Measurements from ENCODE around the gene PPIA. TPM values are rescaled to one million over a fixed set of nuclear protein-coding genes. Genes with fewer than 3 reads are reported as not detected.

Gene PPIA
- total and polyA plus RNA-seq, 4 donors, result 1,416 to 5,113 (median 2,465) TPM

DNA sequence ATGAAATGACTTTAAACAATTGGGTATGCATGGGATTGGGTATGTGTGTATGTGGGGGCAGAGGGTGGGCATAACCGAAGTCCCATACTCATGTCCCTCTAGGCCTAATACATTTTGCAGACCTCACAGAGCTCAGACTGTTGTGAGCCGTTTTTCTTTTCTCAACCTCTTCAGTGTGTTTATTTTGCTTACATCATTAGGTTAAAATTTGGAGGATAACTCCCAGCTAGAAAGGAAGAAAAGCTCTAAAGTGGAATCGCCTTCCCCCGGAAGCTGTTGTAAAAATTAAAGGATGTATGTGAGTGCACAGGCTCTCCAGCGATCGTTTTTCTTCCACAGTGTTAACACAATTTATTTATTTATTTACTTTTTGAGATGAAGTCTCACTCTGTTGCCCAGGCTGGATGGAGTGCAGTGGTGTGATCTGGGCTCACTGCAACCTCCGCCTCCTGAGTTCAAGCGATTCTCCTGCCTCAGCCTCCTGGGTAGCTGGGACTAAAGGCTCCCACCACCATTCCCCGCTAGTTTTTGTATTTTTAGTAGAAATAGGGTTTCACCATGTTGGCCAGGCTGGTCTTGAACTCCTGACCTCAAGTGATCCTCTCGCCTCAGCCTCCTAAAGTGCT, 52.9 kb downstream of the PPIA start:
- Histone ChIP-seq H3K27me3 (ENCODE audit: control insufficient read depth in 3 of 3, insufficient read depth in 3 of 3, low read length in 2 of 3) (no peaks in the 10 kb centered on the region), H3K4me3 (no peak overlapping the region), H3K9me3 (ENCODE audit: control insufficient read depth in 4 of 4, insufficient read depth in 3 of 4, low read length in 3 of 4) (no peaks in the 10 kb centered on the region), H3K36me3 (ENCODE audit: control insufficient read depth in 4 of 4, insufficient read depth in 4 of 4, low read length in 4 of 4) (peaks cover 0 to 4% (median 0%) of the 10 kb centered on the region in 4 donors), H3K4me1 (ENCODE audit: control insufficient read depth in 5 of 5, insufficient read depth in 5 of 5, low read length in 5 of 5) (peaks cover 0 to 24% (median 4%) of the 10 kb centered on the region in 5 donors), H3K27ac (ENCODE audit: low read depth in 1 of 2, low read length in 1 of 2) (no peak overlapping the region), H3K9ac (ENCODE audit: insufficient read depth in 1 of 2, low read length in 2 of 2) (peak overlapping the region in 1 of 2 donors; percentile 79)
- peak in 2 of 3 donors; percentile 42 to 57 for DNase-seq
- ATAC-seq (ENCODE audit: insufficient read depth, low FRiP score), result no peak
- TF ChIP-seq, protein P1, sequence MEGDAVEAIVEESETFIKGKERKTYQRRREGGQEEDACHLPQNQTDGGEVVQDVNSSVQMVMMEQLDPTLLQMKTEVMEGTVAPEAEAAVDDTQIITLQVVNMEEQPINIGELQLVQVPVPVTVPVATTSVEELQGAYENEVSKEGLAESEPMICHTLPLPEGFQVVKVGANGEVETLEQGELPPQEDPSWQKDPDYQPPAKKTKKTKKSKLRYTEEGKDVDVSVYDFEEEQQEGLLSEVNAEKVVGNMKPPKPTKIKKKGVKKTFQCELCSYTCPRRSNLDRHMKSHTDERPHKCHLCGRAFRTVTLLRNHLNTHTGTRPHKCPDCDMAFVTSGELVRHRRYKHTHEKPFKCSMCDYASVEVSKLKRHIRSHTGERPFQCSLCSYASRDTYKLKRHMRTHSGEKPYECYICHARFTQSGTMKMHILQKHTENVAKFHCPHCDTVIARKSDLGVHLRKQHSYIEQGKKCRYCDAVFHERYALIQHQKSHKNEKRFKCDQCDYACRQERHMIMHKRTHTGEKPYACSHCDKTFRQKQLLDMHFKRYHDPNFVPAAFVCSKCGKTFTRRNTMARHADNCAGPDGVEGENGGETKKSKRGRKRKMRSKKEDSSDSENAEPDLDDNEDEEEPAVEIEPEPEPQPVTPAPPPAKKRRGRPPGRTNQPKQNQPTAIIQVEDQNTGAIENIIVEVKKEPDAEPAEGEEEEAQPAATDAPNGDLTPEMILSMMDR (IDR thresholded peaks at IDR 0.05; ENCODE audit: control extremely low read depth, extremely low read depth), result no peak
- WGBS, 2 donors, result 67 to 78% methylated on average over 10 of the region's 10 CpGs

DNA sequence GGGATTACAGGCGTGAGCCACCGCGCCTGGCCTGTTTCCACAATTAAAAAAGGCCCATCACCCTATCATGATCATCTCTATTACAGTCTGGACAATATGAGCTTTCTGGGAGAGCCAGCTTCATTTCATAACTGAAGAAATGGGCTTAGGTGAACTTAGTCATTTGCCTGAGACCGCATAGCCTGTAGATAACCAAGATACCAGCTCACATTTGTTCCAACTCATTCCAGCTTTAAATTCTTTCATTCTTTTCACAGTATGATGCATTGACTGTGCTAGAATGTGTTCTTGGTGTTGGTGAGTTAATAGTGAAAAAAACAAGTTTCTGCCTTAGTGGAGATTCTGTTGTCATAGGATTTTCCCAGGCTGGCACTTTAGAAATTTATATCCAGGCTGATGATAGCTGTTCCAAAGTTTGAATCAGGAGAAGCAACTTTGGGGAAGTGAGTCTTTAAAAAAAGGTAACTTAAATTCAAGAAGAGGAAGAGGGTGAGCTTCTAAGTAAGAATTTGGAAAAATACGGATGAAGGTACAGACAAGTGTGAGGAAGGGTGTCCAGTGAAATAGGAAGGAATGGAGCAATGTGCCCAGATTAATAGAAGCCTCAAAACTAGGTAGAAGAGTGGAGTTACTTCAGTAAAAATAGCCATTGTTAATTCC, 53.5 kb downstream of the PPIA start:
- no peaks in the 10 kb centered on the region for H3K9me3 ChIP-seq (ENCODE audit: control insufficient read depth in 4 of 4, insufficient read depth in 3 of 4, low read length in 3 of 4)
- ATAC-seq (ENCODE audit: insufficient read depth, low FRiP score), result no peak
- H3K36me3 ChIP-seq (ENCODE audit: control insufficient read depth in 4 of 4, insufficient read depth in 4 of 4, low read length in 4 of 4), result peaks cover 0 to 4% (median 0%) of the 10 kb centered on the region in 4 donors
- no peak for DNase-seq
- H3K4me3 ChIP-seq, result no peak overlapping the region
- H3K27me3 ChIP-seq (ENCODE audit: control insufficient read depth in 3 of 3, insufficient read depth in 3 of 3, low read length in 2 of 3), result no peaks in the 10 kb centered on the region
- H3K9ac ChIP-seq (ENCODE audit: insufficient read depth in 1 of 2, low read length in 2 of 2), result no peak overlapping the region
- H3K27ac ChIP-seq (ENCODE audit: low read depth in 1 of 2, low read length in 1 of 2), result no peak overlapping the region
- WGBS, 2 donors, result 73 to 92% methylated on average over 5 of the region's 5 CpGs
- H3K4me1 ChIP-seq (ENCODE audit: control insufficient read depth in 5 of 5, insufficient read depth in 5 of 5, low read length in 5 of 5), result peaks cover 0 to 24% (median 2%) of the 10 kb centered on the region in 5 donors
- TF ChIP-seq, protein P1 (IDR thresholded peaks at IDR 0.05; ENCODE audit: control extremely low read depth, extremely low read depth), result no peak

DNA sequence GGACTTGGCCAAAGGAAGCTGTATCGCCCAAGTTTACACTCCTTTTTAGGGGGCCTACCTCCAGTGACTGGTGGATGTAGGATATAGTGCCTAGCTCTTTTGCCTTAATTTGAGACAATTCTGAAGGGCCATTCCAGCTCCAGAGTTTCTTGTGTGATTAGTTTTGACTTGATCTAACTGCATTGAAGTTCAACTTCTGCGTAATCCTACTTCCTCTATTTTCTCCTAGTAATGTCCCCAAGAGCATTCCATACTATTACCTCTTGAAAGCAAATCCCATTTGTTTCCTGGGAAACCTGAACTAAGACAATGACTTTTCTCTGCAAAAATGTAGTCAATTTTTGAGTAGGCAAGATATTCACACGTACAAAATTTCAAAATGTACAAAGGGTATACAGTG, 56.1 kb downstream of the PPIA start:
- Histone ChIP-seq H3K27me3 (ENCODE audit: control insufficient read depth in 3 of 3, insufficient read depth in 3 of 3, low read length in 2 of 3) (no peaks in the 10 kb centered on the region), H3K9me3 (ENCODE audit: control insufficient read depth in 4 of 4, insufficient read depth in 3 of 4, low read length in 3 of 4) (no peaks in the 10 kb centered on the region), H3K36me3 (ENCODE audit: control insufficient read depth in 4 of 4, insufficient read depth in 4 of 4, low read length in 4 of 4) (no peaks in the 10 kb centered on the region), H3K9ac (ENCODE audit: insufficient read depth in 1 of 2, low read length in 2 of 2) (no peak overlapping the region), H3K4me3 (no peak overlapping the region), H3K4me1 (ENCODE audit: control insufficient read depth in 5 of 5, insufficient read depth in 5 of 5, low read length in 5 of 5) (peaks cover 0 to 9% (median 0%) of the 10 kb centered on the region in 5 donors), H3K27ac (ENCODE audit: low read depth in 1 of 2, low read length in 1 of 2) (no peak overlapping the region)
- DNase-seq, result no peak
- 74 to 84% methylated on average over 3 of the region's 3 CpGs for WGBS, 2 donors
- TF ChIP-seq, protein P1 (IDR thresholded peaks at IDR 0.05; ENCODE audit: control extremely low read depth, extremely low read depth), result no peak
- ATAC-seq (ENCODE audit: insufficient read depth, low FRiP score), result no peak

Other genes with a start within 250 kb of the PPIA start
- gene DDX56, start 222.8 kb upstream of the PPIA start, total RNA-seq, result 10 to 100 TPM; 49.8 to 67.5 TPM
- 10 to 100 TPM; 45.9 to 66.5 TPM for gene DDX56, start 222.8 kb upstream of the PPIA start, polyA plus RNA-seq
- gene TMED4, start 214.4 kb upstream of the PPIA start, total RNA-seq, result 100 to 1,000 TPM in 1 of 2 donors, 10 to 100 TPM in 1; 81.0 to 106 TPM
- gene TMED4, start 214.4 kb upstream of the PPIA start, polyA plus RNA-seq, result 10 to 100 TPM; 46.4 to 52.5 TPM
- 100 to 1,000 TPM in 1 of 2 donors, 10 to 100 TPM in 1; 54.6 to 142 TPM for gene OGDH, start 190.1 kb upstream of the PPIA start, total RNA-seq
- 10 to 100 TPM; 39.0 to 65.2 TPM for gene OGDH, start 190.1 kb upstream of the PPIA start, polyA plus RNA-seq
- 100 to 1,000 TPM in 1 of 2 donors, 10 to 100 TPM in 1; 26.2 to 103 TPM for gene ZMIZ2, start 47.8 kb upstream of the PPIA start, total RNA-seq
- gene ZMIZ2, start 47.8 kb upstream of the PPIA start, polyA plus RNA-seq, result 10 to 100 TPM; 49.0 to 58.5 TPM
- 100 to 1,000 TPM; 106 to 202 TPM for gene H2AZ2, start 51.4 kb downstream of the PPIA start, total RNA-seq
- 100 to 1,000 TPM in 1 of 2 donors, 10 to 100 TPM in 1; 81.0 to 117 TPM for gene H2AZ2, start 51.4 kb downstream of the PPIA start, polyA plus RNA-seq
- gene PURB, start 88.8 kb downstream of the PPIA start, total RNA-seq, result 10 to 100 TPM; 22.5 to 48.9 TPM
- gene PURB, start 88.8 kb downstream of the PPIA start, polyA plus RNA-seq, result 1 to 10 TPM; 7.9 to 8.8 TPM
- gene MYO1G, start 182.3 kb downstream of the PPIA start, total RNA-seq, result 10 to 100 TPM; 11.9 to 44.6 TPM
- 10 to 100 TPM; 21.8 to 76.8 TPM for gene MYO1G, start 182.3 kb downstream of the PPIA start, polyA plus RNA-seq
- 10 to 100 TPM; 21.7 to 46.9 TPM for gene CCM2, start 203.5 kb downstream of the PPIA start, total RNA-seq
- gene CCM2, start 203.5 kb downstream of the PPIA start, polyA plus RNA-seq, result 10 to 100 TPM; 55.3 to 57.6 TPM

Data from lung (tissue), 12 donors.